ENCODE measurements around the gene HOXB3. TPM values are rescaled to one million over a fixed set of nuclear protein-coding genes. Genes with fewer than 3 reads are reported as not detected.

HOXB3 gene
- total and polyA plus RNA-seq, 12 donors: 2.3 to 28.8 (median 8.8) TPM

DNA sequence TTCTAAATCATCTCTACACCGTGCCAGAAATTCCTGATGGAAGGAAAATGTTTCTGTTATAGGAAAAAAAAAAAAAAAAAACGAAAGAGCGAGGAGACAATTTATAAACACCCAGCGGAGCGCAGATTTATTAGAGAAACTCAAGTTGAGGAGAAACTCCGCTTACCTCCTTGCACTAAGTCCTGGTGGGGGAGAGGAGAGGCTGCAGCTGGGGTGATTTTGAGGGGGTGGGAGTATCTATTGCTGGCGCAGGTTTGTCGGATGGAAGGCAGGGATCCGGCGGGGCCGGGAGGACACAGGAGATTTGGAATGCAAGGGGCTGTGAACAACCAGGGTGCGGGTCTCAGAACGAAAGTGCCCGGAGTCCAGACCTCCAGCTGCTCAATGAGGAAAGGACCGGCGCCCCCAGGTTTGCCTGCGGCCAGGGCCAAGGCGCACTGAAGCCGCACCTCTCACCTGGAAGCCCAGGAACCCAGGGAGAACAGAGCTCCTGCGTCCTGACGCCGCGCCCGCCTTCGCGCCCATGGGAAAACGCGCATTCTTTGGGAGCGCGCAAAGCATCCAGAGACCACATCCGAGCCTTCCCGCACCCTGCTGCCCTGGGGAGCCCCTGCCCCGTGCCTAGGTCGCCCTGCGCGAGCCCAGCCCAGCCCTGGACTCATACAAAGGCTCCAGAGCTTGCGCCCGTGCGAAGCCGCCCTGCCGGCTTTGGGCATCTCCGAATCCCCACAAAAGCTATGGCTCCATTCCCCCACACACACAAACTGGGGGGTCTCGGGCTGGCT is 27.6 kb upstream of the HOXB3 start:
- intact Hi-C loops (cut with DNase I): loop anchor here in 1 of 2 donors (10.0 kb wide), 1 partner anchor 593 kb away; no protein-coding TSS in a partner anchor
- TF ChIP-seq POLR2A (IDR thresholded peaks at IDR 0.05): no peak
- TF ChIP-seq, protein P1, sequence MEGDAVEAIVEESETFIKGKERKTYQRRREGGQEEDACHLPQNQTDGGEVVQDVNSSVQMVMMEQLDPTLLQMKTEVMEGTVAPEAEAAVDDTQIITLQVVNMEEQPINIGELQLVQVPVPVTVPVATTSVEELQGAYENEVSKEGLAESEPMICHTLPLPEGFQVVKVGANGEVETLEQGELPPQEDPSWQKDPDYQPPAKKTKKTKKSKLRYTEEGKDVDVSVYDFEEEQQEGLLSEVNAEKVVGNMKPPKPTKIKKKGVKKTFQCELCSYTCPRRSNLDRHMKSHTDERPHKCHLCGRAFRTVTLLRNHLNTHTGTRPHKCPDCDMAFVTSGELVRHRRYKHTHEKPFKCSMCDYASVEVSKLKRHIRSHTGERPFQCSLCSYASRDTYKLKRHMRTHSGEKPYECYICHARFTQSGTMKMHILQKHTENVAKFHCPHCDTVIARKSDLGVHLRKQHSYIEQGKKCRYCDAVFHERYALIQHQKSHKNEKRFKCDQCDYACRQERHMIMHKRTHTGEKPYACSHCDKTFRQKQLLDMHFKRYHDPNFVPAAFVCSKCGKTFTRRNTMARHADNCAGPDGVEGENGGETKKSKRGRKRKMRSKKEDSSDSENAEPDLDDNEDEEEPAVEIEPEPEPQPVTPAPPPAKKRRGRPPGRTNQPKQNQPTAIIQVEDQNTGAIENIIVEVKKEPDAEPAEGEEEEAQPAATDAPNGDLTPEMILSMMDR (IDR thresholded peaks at IDR 0.05): no peak
- H3K4me1 ChIP-seq (replicated peaks in 1 of 2): peaks cover 0 to 7% of the 10 kb centered on the region in 2 donors
- no peak overlapping the region for H3K4me3 ChIP-seq
- no peaks in the 10 kb centered on the region for H3K36me3 ChIP-seq (replicated peaks in 1 of 2)
- no peaks in the 10 kb centered on the region for H3K9me3 ChIP-seq (replicated peaks in 1 of 3)
- peaks cover 66% of the 10 kb centered on the region for H3K27me3 ChIP-seq
- no peak for DNase-seq
- no peak overlapping the region for H3K27ac ChIP-seq
- 17 to 23% (median 19%) methylated on average over 11 to 43 of the region's 43 CpGs for WGBS, 4 donors

DNA sequence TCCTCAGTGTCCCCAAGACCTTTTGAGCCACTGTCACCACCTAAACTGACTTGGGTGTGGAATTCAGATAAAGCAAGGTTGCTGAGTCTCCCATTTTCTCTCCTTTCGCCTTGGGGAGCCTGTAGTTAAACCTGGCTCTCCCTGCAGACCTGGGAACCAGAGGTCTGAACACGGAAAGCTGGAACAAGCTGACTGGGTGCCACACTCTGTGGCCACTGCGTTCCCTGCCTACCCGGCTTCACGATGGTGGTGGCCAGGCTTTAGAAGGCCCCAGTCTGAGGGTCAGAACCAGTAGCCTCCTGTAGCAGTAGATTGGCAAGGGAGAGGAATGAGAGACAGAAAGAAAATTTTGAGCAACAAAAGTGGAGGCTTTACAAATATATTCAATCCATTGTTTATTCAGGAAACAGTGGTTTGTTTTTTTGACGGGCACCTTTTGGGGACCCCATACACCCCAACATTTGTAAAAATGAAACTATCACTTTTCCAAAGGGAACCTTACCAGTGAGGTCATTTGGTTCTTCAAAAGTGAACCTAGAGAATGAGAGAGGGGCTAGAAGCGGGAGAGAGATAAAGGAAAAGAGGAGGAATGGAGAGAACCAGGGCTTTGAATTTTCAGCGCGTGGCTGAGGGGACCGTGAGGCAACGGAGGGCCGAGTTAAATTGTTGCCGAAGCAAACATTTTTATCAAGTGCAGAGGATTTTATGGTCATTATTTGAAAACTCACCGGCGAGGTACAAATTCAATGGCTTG is 26.9 kb upstream of the HOXB3 start:
- TF ChIP-seq POLR2A (IDR thresholded peaks at IDR 0.05): no peak
- TF ChIP-seq, protein P1 (IDR thresholded peaks at IDR 0.05): no peak

DNA sequence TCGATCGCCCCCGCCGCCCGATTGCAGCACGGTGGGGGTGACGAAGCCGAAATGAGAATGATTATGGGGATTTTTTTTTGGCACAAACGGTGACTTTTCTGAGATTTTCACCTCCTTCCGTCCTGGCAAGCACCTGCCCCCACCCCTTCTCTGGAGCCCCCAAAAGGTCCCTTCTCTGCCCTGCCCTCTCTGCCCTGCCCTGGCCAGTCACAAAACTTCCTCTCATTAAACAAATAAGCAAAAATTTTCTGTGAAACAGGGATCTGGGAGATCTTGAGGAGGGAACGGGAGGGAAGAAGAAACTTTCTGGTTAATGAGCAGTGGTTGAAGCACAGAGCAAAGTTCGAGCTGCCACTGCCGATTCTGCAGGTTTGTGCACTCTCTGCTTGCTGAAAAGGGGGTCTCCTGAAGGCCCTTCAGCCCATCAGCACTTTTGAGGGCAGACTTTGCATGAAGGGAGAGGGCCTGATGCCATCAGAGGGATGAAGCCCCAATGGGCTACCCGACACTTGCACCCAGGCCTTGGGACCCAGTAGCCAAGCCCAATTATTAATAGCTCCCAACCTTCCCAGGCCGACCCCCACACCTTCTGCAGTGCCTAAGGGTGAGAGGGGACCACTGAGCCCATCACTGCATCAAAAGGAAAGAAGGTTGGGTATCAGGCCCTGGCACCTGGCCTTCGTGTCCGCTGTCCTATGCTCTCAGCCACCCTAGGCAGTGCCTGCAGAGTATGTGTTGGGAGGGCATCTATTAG is 26.1 kb upstream of the HOXB3 start:
- no peaks in the 10 kb centered on the region for H3K36me3 ChIP-seq (replicated peaks in 1 of 2)
- intact Hi-C loops (cut with DNase I): loop anchor here in 1 of 2 donors (10.0 kb wide), 1 partner anchor 591 kb away; no protein-coding TSS in a partner anchor
- no peak overlapping the region for H3K4me3 ChIP-seq
- 47 to 52% (median 51%) methylated on average over 13 to 17 of the region's 17 CpGs for WGBS, 4 donors
- no peak overlapping the region for H3K27ac ChIP-seq
- no peak for DNase-seq
- peaks cover 0 to 18% of the 10 kb centered on the region in 2 donors for H3K4me1 ChIP-seq (replicated peaks in 1 of 2)
- H3K9me3 ChIP-seq (replicated peaks in 1 of 3): no peaks in the 10 kb centered on the region
- peaks cover 55% of the 10 kb centered on the region for H3K27me3 ChIP-seq
- TF ChIP-seq, protein P1 (IDR thresholded peaks at IDR 0.05): no peak
- no peak for TF ChIP-seq POLR2A (IDR thresholded peaks at IDR 0.05)

More for the DNA sequence above, 26.9 kb upstream of the HOXB3 start:
- no peak overlapping the region for H3K27ac ChIP-seq
- DNase-seq: no peak
- peaks cover 0 to 15% of the 10 kb centered on the region in 2 donors for H3K4me1 ChIP-seq (replicated peaks in 1 of 2)
- intact Hi-C loops (cut with DNase I): loop anchor here in 1 of 2 donors (10.0 kb wide), 1 partner anchor 592 kb away; no protein-coding TSS in a partner anchor
- H3K36me3 ChIP-seq (replicated peaks in 1 of 2): no peaks in the 10 kb centered on the region
- H3K27me3 ChIP-seq: peaks cover 61% of the 10 kb centered on the region
- no peak overlapping the region for H3K4me3 ChIP-seq
- no peaks in the 10 kb centered on the region for H3K9me3 ChIP-seq (replicated peaks in 1 of 3)
- 33 to 55% (median 52%) methylated on average over 13 to 15 of the region's 15 CpGs for WGBS, 4 donors
